Suprapubic skin (tissue), 4 donors: ENCODE results near the gene ADAMTS2.

Experiments
- POLR2A ChIP-seq, 2 donors: fragments of 450-650 bp; IDR thresholded peaks; one replicate each; pipeline ENCODE4 v1.6.1; 2017; ENCODE audit warnings: antibody characterized with exemption in 2 of 2, mild to moderate bottlenecking in 2 of 2, moderate library complexity in 2 of 2
- POLR2AphosphoS5 ChIP-seq, 3 donors: sonication (generic); formaldehyde crosslinking; IDR thresholded peaks; one replicate each; pipeline ENCODE4 v1.6.1; 2017; ENCODE audit warnings: antibody characterized with exemption in 3 of 3
- TF ChIP-seq, protein P1 (sequence below), 2 donors: fragments of 200-600 bp in 1 of 2; fragments of 450-650 bp in 1 of 2; sonication (generic) in 1 of 2; IDR thresholded peaks; one replicate each; pipeline ENCODE4 v1.5.1; 2016 to 2019; ENCODE audit warnings: antibody characterized with exemption in 2 of 2, mild to moderate bottlenecking in 1 of 2, moderate library complexity in 1 of 2

DNA sequence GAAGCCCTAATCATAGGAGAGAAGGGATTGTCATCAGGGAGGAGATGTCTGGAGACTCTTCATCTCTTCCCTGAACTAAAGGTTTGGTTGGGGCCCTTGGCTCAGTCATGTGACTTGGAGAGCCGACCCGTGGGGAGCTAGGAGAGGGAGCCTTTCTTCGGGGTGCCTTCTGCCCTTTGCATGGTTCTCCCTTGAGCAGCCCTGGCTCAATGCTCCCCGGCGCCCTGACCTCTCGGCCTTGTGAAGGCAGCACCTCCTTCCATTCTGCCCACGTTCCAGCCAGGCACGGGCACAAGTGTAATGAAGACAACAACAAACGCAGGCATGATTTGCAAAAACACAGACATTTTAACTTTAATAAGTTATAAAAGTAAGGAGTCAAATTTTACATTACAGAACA is 234.7 kb downstream of the ADAMTS2 start:
- TF ChIP-seq POLR2AphosphoS5 (IDR thresholded peaks at IDR 0.05) (no peak), POLR2A (IDR thresholded peaks at IDR 0.05) (no peak)
- TF ChIP-seq, protein P1, sequence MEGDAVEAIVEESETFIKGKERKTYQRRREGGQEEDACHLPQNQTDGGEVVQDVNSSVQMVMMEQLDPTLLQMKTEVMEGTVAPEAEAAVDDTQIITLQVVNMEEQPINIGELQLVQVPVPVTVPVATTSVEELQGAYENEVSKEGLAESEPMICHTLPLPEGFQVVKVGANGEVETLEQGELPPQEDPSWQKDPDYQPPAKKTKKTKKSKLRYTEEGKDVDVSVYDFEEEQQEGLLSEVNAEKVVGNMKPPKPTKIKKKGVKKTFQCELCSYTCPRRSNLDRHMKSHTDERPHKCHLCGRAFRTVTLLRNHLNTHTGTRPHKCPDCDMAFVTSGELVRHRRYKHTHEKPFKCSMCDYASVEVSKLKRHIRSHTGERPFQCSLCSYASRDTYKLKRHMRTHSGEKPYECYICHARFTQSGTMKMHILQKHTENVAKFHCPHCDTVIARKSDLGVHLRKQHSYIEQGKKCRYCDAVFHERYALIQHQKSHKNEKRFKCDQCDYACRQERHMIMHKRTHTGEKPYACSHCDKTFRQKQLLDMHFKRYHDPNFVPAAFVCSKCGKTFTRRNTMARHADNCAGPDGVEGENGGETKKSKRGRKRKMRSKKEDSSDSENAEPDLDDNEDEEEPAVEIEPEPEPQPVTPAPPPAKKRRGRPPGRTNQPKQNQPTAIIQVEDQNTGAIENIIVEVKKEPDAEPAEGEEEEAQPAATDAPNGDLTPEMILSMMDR (IDR thresholded peaks at IDR 0.05), result no peak
